SK-N-SH (cell line): ENCODE measurements around the gene NANOS3. TPM values are rescaled to one million over a fixed set of nuclear protein-coding genes. Genes with fewer than 3 reads are reported as not detected.

Source experiments
- CTCF ChIA-PET: fragments of 300-600, 350-600 bp; formaldehyde crosslinking; extraction: SDS; loops from one replicate; lab custom pipeline; 2021; lab: Yijun Ruan, JAX
- POLR2A ChIA-PET: fragments of 350-600 bp; sonication (Branson Sonifier 250); formaldehyde crosslinking; extraction: SDS; loops from one replicate; lab custom pipeline; 2020; ENCODE audit warnings: antibody characterized with exemption, inconsistent platforms; lab: Yijun Ruan, JAX
- DNase-seq: peaks from one replicate; pipeline ENCODE4 v3.0.0; 2012
- H2AFZ ChIP-seq: fragments of 200-600 bp; sonication (generic); 2 replicates; pipeline ENCODE4 v1.8.1; 2016; ENCODE audit warnings: antibody characterized with exemption, mild to moderate bottlenecking, low read depth
- H3F3A ChIP-seq: fragments of 200-600 bp; sonication (generic); replicated peaks from 2 replicates; pipeline ENCODE3; 2016; ENCODE audit warnings: antibody characterized with exemption, mild to moderate bottlenecking; ENCODE audit not compliant: insufficient read depth
- H3K27ac ChIP-seq, 2 experiments: fragments of 200-500 bp in 1 of 2; fragments of 200-600 bp in 1 of 2; sonication (Bioruptor generic) in 1 of 2; sonication (generic), shearing (Covaris generic) in 1 of 2; 2 replicates each; pipeline versions ENCODE4 v1.5.1 to v1.6.1; 2014 to 2016; ENCODE audit warnings: low read depth in 2 of 2, inconsistent platforms in 1 of 2, low read length in 1 of 2, mild to moderate bottlenecking in 1 of 2, mixed read lengths in 1 of 2
- H3K27me3 ChIP-seq: fragments of 200-600 bp; sonication (generic), shearing (Covaris generic); 2 replicates; pipeline ENCODE4 v1.6.1; 2016; ENCODE audit warnings: mixed run types; ENCODE audit not compliant: insufficient read depth
- H3K36me3 ChIP-seq, 2 experiments: fragments of 200-500 bp in 1 of 2; fragments of 200-600 bp in 1 of 2; sonication (Bioruptor generic) in 1 of 2; sonication (generic) in 1 of 2; replicated peaks in 1 of 2; 2 replicates each; pipeline versions ENCODE3 to v1.5.1; 2014 to 2016; ENCODE audit warnings: low read length in 1 of 2, mild to moderate bottlenecking in 1 of 2; ENCODE audit not compliant: insufficient read depth in 2 of 2, control insufficient read depth in 1 of 2
- H3K4me1 ChIP-seq, 2 experiments: fragments of 200-500 bp in 1 of 2; fragments of 200-600 bp in 1 of 2; sonication (Bioruptor generic) in 1 of 2; sonication (generic), shearing (Covaris generic) in 1 of 2; 2 replicates each; pipeline versions ENCODE4 v1.5.1 to v1.6.1; 2014 to 2016; ENCODE audit warnings: low read depth in 1 of 2, low read length in 1 of 2, mixed run types in 1 of 2; ENCODE audit not compliant: insufficient read depth in 2 of 2, control insufficient read depth in 1 of 2
- H3K4me2 ChIP-seq: fragments of 200-600 bp; sonication (generic), shearing (Covaris generic); 2 replicates; pipeline ENCODE4 v1.6.1; 2017; ENCODE audit warnings: mixed run types
- H3K4me3 ChIP-seq, 2 experiments: fragments of 200-500 bp in 1 of 2; fragments of 200-600 bp in 1 of 2; sonication (Bioruptor generic) in 1 of 2; sonication (generic), shearing (Covaris generic) in 1 of 2; 2 replicates each; pipeline versions ENCODE4 v1.5.1 to v1.8.1; 2014 to 2016; ENCODE audit warnings: low read depth in 2 of 2, inconsistent platforms in 1 of 2, low read length in 1 of 2, mild to moderate bottlenecking in 1 of 2, mixed read lengths in 1 of 2, moderate library complexity in 1 of 2
- H3K79me2 ChIP-seq: fragments of 200-600 bp; sonication (generic); 2 replicates; pipeline ENCODE4 v1.8.1; 2017; ENCODE audit warnings: mild to moderate bottlenecking; ENCODE audit not compliant: insufficient read depth
- H3K9ac ChIP-seq: fragments of 200-600 bp; sonication (generic); 2 replicates; pipeline ENCODE4 v1.6.1; 2017; ENCODE audit warnings: mixed run types
- H3K9me2 ChIP-seq: fragments of 200-600 bp; sonication (generic); 2 replicates; pipeline ENCODE4 v1.6.1; 2017; ENCODE audit warnings: mixed run types
- H3K9me3 ChIP-seq: fragments of 200-600 bp; sonication (generic); 2 replicates; pipeline ENCODE4 v1.6.1; 2017; ENCODE audit warnings: mixed run types, mild to moderate bottlenecking, moderate library complexity
- H4K20me1 ChIP-seq: fragments of 200-600 bp; sonication (generic); 2 replicates; pipeline ENCODE4 v1.6.1; 2017; ENCODE audit warnings: mild to moderate bottlenecking, mixed run types; ENCODE audit not compliant: insufficient read depth
- CTCF ChIP-seq: fragments of 200-600 bp; sonication (generic); IDR thresholded peaks from 2 replicates; pipeline ENCODE4 v1.6.1; 2017; ENCODE audit warnings: antibody characterized with exemption, mild to moderate bottlenecking, moderate library complexity
- ELF1 ChIP-seq: IDR thresholded peaks from 2 replicates; pipeline ENCODE4 v1.4.0; 2012
- FOSL2 ChIP-seq: IDR thresholded peaks from 2 replicates; pipeline ENCODE4 v1.4.0; 2012; ENCODE audit warnings: low read depth, mild to moderate bottlenecking, moderate library complexity, borderline replicate concordance
- FOXJ3 ChIP-seq: sonication (generic); formaldehyde crosslinking; IDR thresholded peaks from 2 replicates; pipeline ENCODE4 v1.5.1; 2020; ENCODE audit warnings: mild to moderate bottlenecking, missing genetic modification reagents
- MXI1 ChIP-seq: IDR thresholded peaks from 2 replicates; pipeline ENCODE4 v1.6.1; 2012; ENCODE audit warnings: mild to moderate bottlenecking, low read depth, low read length, improper control_type of control experiment
- NRF1 ChIP-seq: IDR thresholded peaks from 2 replicates; pipeline ENCODE4 v1.6.1; 2012; ENCODE audit warnings: low read depth, mild to moderate bottlenecking, low read length
- POLR2AphosphoS5 ChIP-seq: IDR thresholded peaks from 2 replicates; pipeline ENCODE4 v1.6.1; 2012; ENCODE audit warnings: low read depth, low read length
- RCOR1 ChIP-seq: fragments of 150-350 bp; IDR thresholded peaks from 2 replicates; pipeline ENCODE4 v1.6.1; 2017; ENCODE audit warnings: antibody characterized with exemption, low read length
- SIN3A ChIP-seq: IDR thresholded peaks from 2 replicates; pipeline ENCODE4 v1.6.1; 2012; ENCODE audit warnings: low read depth, mild to moderate bottlenecking, low read length, moderate library complexity, borderline replicate concordance
- SMC3 ChIP-seq: IDR thresholded peaks from 2 replicates; pipeline ENCODE4 v1.6.1; 2012; ENCODE audit warnings: low read depth, low read length, improper control_type of control experiment
- TAF1 ChIP-seq: IDR thresholded peaks from 2 replicates; pipeline ENCODE4 v1.6.1; 2012; ENCODE audit warnings: low read depth, mild to moderate bottlenecking, low read length, moderate library complexity, borderline replicate concordance
- TCF12 ChIP-seq: IDR thresholded peaks from 2 replicates; pipeline ENCODE4 v1.4.0; 2012
- YY1 ChIP-seq: IDR thresholded peaks from 2 replicates; pipeline ENCODE4 v1.4.0; 2012; ENCODE audit warnings: low read depth, mild to moderate bottlenecking
- WGBS: methylation state at CpG from one replicate; pipeline ENCODE4 v1.1.6; 2017; ENCODE audit warnings: low lambda C conversion rate; 5-methylcytosine and 5-hydroxymethylcytosine counted together
- polyA plus RNA-seq, 3 experiments: library from polyadenylated mRNA; depleted of rRNA; stranded (reverse); fragments of >200 nt; gene quantifications; 2 replicates each; pipeline ENCODE4 v1.2.3, GENCODE V29; 2012
- TF ChIP-seq, protein P1 (sequence below): IDR thresholded peaks from 2 replicates; pipeline ENCODE4 v1.4.0; 2012; ENCODE audit warnings: low read depth
- TF ChIP-seq, protein P2 (sequence below): IDR thresholded peaks from 2 replicates; pipeline ENCODE4 v1.6.1; 2012; ENCODE audit warnings: mild to moderate bottlenecking, low read depth, low read length, moderate library complexity
- TF ChIP-seq, protein P3 (sequence below): IDR thresholded peaks from 2 replicates; pipeline ENCODE4 v1.4.0; 2012; ENCODE audit warnings: low read depth, borderline replicate concordance
- TF ChIP-seq, protein P4 (sequence below): IDR thresholded peaks from 2 replicates; pipeline ENCODE4; 2012

Gene NANOS3
- polyA plus RNA-seq, 1 of the 3 experiments (the other 2 are of a cell fraction), result 0.53 TPM

DNA sequence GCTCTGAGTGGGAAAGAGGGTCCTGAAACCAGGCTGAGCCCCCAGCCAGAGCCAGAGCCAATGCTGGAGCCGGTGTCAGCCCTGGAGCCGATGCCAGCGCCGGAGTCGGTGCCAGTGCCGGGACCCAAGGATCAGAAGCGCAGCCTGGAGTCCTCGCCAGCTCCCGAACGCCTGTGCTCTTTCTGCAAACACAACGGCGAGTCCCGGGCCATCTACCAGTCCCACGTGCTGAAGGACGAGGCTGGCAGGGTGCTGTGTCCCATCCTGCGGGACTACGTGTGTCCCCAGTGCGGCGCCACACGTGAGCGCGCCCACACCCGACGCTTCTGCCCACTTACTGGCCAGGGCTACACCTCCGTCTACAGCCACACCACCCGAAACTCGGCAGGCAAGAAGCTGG is 369 bp downstream of the NANOS3 start:
- ChIA-PET CTCF (interaction anchor here (0.7 to 13.8 kb wide), 6 partner anchors 11 to 259 kb away, joined by 3 to 146 read pairs (median 3); partner anchors contain the start of genes ASF1B, IL27RA and MISP3), POLR2A (no interaction called here)
- Histone ChIP-seq H3K9me3 (no peaks in the 10 kb centered on the region), H4K20me1 (no peaks in the 10 kb centered on the region), H3K27ac (no peak overlapping the region), H3K4me3 (no peak overlapping the region), H2AFZ (no peak overlapping the region), H3K27me3 (no peaks in the 10 kb centered on the region), H3K9me2 (no peaks in the 10 kb centered on the region), H3K9ac (no peak overlapping the region), H3K4me2 (no peak overlapping the region), H3K4me1 (peaks cover 7 to 23% of the 10 kb centered on the region in 2 experiments; a peak in 3 of 4 replicates), H3F3A (no peaks in the 10 kb centered on the region), H3K79me2 (no peaks in the 10 kb centered on the region), H3K36me3 (no peaks in the 10 kb centered on the region)
- TF ChIP-seq FOXJ3 (CRISPR knock-in tag), result no peak
- WGBS, result 91% methylated on average over 17 of the region's 27 CpGs
- no peak for DNase-seq

GRCh38 chr19:13880059-13881043 is 3.4 kb downstream of the NANOS3 start:
- peak overlapping the region; percentile 86 for H2AFZ ChIP-seq
- no peaks in the 10 kb centered on the region for H3K79me2 ChIP-seq
- DNase-seq, result peak; percentile 98
- ChIA-PET POLR2A (interaction anchor here (1.6 kb wide), 1 partner anchor 193 kb away, joined by 6 read pairs; no protein-coding TSS in a partner anchor), CTCF (interaction anchor here (0.6 to 13.8 kb wide), 53 partner anchors 9 to 259 kb away, joined by 3 to 146 read pairs (median 5); partner anchors contain the start of genes ASF1B, BRME1, CC2D1A and IL27RA)
- H3K4me2 ChIP-seq, result peak overlapping the region; percentile 77
- peaks cover 7 to 22% of the 10 kb centered on the region in 2 experiments; a peak in 3 of 4 replicates for H3K4me1 ChIP-seq
- no peaks in the 10 kb centered on the region for H3K27me3 ChIP-seq
- no peaks in the 10 kb centered on the region for H3K9me2 ChIP-seq
- no peaks in the 10 kb centered on the region for H4K20me1 ChIP-seq
- no peaks in the 10 kb centered on the region for H3F3A ChIP-seq
- H3K9ac ChIP-seq, result peak overlapping the region; percentile 65
- H3K9me3 ChIP-seq, result no peaks in the 10 kb centered on the region
- no peaks in the 10 kb centered on the region for H3K36me3 ChIP-seq
- H3K27ac ChIP-seq, result peak overlapping the region; percentile 56 to 58; a peak in 3 of 4 replicates
- H3K4me3 ChIP-seq, result peak overlapping the region; percentile 30 to 48; a peak in 3 of 4 replicates
- 15% methylated on average over 14 of the region's 34 CpGs for WGBS
- TF ChIP-seq TCF12, result peak; percentile 56; the same call in 1 of the 2 replicates
- TF ChIP-seq, protein P1, sequence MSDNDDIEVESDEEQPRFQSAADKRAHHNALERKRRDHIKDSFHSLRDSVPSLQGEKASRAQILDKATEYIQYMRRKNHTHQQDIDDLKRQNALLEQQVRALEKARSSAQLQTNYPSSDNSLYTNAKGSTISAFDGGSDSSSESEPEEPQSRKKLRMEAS, result peak; percentile 72
- TF ChIP-seq, protein P2, sequence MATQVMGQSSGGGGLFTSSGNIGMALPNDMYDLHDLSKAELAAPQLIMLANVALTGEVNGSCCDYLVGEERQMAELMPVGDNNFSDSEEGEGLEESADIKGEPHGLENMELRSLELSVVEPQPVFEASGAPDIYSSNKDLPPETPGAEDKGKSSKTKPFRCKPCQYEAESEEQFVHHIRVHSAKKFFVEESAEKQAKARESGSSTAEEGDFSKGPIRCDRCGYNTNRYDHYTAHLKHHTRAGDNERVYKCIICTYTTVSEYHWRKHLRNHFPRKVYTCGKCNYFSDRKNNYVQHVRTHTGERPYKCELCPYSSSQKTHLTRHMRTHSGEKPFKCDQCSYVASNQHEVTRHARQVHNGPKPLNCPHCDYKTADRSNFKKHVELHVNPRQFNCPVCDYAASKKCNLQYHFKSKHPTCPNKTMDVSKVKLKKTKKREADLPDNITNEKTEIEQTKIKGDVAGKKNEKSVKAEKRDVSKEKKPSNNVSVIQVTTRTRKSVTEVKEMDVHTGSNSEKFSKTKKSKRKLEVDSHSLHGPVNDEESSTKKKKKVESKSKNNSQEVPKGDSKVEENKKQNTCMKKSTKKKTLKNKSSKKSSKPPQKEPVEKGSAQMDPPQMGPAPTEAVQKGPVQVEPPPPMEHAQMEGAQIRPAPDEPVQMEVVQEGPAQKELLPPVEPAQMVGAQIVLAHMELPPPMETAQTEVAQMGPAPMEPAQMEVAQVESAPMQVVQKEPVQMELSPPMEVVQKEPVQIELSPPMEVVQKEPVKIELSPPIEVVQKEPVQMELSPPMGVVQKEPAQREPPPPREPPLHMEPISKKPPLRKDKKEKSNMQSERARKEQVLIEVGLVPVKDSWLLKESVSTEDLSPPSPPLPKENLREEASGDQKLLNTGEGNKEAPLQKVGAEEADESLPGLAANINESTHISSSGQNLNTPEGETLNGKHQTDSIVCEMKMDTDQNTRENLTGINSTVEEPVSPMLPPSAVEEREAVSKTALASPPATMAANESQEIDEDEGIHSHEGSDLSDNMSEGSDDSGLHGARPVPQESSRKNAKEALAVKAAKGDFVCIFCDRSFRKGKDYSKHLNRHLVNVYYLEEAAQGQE, result 0 out of 2 replicates have a peak, but pooled peaks have one; percentile 22
- TF ChIP-seq, protein P3, sequence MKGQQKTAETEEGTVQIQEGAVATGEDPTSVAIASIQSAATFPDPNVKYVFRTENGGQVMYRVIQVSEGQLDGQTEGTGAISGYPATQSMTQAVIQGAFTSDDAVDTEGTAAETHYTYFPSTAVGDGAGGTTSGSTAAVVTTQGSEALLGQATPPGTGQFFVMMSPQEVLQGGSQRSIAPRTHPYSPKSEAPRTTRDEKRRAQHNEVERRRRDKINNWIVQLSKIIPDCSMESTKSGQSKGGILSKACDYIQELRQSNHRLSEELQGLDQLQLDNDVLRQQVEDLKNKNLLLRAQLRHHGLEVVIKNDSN, result no peak
- no peak for TF ChIP-seq NRF1
- TF ChIP-seq MXI1, result peak; percentile 44; the same call in 1 of the 2 replicates
- peak; percentile 65 for TF ChIP-seq RCOR1
- TF ChIP-seq, protein P4, sequence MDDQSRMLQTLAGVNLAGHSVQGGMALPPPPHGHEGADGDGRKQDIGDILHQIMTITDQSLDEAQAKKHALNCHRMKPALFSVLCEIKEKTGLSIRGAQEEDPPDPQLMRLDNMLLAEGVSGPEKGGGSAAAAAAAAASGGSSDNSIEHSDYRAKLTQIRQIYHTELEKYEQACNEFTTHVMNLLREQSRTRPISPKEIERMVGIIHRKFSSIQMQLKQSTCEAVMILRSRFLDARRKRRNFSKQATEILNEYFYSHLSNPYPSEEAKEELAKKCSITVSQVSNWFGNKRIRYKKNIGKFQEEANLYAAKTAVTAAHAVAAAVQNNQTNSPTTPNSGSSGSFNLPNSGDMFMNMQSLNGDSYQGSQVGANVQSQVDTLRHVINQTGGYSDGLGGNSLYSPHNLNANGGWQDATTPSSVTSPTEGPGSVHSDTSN, result peak; percentile 40
- TF ChIP-seq FOXJ3 (CRISPR knock-in tag), result no peak
- peak; percentile 97 for TF ChIP-seq FOSL2
- TF ChIP-seq TAF1, result peak; percentile 59; the same call in 1 of the 2 replicates
- no peak for TF ChIP-seq YY1
- TF ChIP-seq CTCF, result peak; percentile 98
- TF ChIP-seq SIN3A, result peak; percentile 74
- peak; percentile 47; the same call in 1 of the 2 replicates for TF ChIP-seq POLR2AphosphoS5
- 0 out of 2 replicates have a peak, but pooled peaks have one; percentile 18 for TF ChIP-seq ELF1
- peak; percentile 95 for TF ChIP-seq SMC3
